WI38 (cell line): ENCODE measurements around the gene C4orf51.

ENCODE experiments used
- H3K4me3 ChIP-seq: 2 replicates; pipeline ENCODE4 v1.5.1; 2011; ENCODE audit warnings: low read depth, mild to moderate bottlenecking, control low read depth, low read length
- TF ChIP-seq, protein P1 (sequence below): IDR thresholded peaks from 2 replicates; pipeline ENCODE4 v1.5.1; 2012; ENCODE audit warnings: low read depth, mild to moderate bottlenecking, control low read depth, low read length

The C4orf51 gene

GRCh38 chr4:145766273-145766672, 86.3 kb downstream of the C4orf51 start:
- no peak overlapping the region for H3K4me3 ChIP-seq
- TF ChIP-seq, protein P1, sequence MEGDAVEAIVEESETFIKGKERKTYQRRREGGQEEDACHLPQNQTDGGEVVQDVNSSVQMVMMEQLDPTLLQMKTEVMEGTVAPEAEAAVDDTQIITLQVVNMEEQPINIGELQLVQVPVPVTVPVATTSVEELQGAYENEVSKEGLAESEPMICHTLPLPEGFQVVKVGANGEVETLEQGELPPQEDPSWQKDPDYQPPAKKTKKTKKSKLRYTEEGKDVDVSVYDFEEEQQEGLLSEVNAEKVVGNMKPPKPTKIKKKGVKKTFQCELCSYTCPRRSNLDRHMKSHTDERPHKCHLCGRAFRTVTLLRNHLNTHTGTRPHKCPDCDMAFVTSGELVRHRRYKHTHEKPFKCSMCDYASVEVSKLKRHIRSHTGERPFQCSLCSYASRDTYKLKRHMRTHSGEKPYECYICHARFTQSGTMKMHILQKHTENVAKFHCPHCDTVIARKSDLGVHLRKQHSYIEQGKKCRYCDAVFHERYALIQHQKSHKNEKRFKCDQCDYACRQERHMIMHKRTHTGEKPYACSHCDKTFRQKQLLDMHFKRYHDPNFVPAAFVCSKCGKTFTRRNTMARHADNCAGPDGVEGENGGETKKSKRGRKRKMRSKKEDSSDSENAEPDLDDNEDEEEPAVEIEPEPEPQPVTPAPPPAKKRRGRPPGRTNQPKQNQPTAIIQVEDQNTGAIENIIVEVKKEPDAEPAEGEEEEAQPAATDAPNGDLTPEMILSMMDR, result no peak

- no peak overlapping the region for H3K4me3 ChIP-seq
- TF ChIP-seq, protein P1, result no peak
Measured at GRCh38 chr4:145769450-145770037, 89.6 kb downstream of the C4orf51 start.

DNA sequence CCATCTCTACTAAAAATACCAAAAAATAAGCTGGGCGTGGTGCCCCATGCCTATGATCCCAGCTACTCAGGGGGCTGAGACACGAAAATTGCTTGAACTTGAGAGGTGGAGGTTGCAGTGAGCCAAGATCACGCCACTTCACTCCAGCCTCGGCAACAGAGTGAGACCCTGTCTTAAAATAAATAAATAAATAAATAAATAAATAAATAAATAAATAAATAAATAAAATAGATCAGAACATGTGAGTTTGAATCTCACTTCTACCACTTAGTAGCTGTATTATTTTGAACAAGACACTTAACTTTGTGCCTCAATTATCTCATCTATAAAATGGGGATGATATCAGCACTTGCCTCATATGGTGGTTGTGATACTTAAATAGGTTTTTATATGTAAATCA, 90.2 kb downstream of the C4orf51 start:
- H3K4me3 ChIP-seq, result no peak overlapping the region
- TF ChIP-seq, protein P1, result no peak

DNA sequence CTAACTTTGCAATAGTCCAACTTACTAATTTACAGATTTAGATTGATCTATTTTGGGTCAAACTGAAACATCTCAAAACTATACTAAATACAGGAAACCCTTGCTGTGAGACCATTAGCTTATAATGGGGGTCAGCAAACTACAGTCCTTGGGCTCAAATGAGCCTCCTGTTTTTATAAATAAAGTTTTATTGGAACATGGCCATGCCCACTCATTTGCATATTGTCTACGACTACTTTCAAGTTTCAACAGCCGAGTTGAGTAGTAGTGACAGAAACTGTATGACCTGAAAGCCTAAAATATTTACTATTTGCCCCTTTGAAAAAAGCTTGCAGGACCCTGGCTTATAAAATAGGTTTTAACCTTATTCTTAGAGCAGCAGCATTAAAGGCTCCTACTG, 92.4 kb downstream of the C4orf51 start:
- TF ChIP-seq, protein P1, result no peak
- H3K4me3 ChIP-seq, result no peak overlapping the region

DNA sequence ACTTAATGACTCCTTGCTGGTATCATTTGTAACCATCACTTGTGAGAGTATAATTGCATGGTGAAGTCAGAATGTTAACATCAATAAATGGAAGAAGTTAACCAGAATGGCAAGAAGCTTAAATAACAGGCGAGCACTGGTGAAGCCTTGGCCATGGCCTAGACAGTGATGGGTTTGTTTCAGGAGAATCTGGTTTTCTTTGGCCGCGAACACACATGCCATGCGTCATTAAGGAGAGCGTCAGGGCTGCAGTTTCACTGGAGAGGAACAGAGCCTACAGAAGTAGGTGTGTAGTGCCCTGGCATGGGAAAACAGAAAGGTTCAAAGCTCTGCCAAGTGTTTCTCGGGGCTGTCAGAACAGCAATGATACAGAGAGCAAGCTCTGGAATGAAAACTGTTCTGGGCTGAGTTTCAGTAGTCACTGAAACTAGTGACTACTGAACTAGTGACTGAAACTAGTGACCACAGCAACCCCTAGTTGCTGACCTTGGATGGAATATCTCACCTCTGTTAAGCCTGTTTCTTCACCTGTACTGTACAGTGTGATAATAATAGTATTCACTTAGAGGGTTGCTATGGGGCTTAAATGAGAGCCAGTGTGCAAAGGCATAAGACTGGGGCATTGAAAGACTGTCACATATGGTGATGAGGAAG, 93.8 kb downstream of the C4orf51 start:
- H3K4me3 ChIP-seq, result no peak overlapping the region
- TF ChIP-seq, protein P1, result no peak

GRCh38 chr4:145774473-145774872, 94.5 kb downstream of the C4orf51 start:
- H3K4me3 ChIP-seq, result no peak overlapping the region
- TF ChIP-seq, protein P1, result no peak

- no peak overlapping the region for H3K4me3 ChIP-seq
- TF ChIP-seq, protein P1, result no peak
Measured at GRCh38 chr4:145775406-145775805, 95.5 kb downstream of the C4orf51 start.
